Ascending aorta (tissue), 2 donors: ENCODE measurements around the gene CYP46A1. TPM values are rescaled to one million over a fixed set of nuclear protein-coding genes. Genes with fewer than 3 reads are reported as not detected.

Experiments
- DNase-seq, 2 donors: peaks; one replicate each; pipeline ENCODE4 v3.0.0-alpha.2; 2019; ENCODE audit warnings: low spot score in 2 of 2
- H3K27ac ChIP-seq, 2 donors: fragments of 200-600 bp; sonication (generic); one replicate each; pipeline ENCODE4 v1.5.1; 2016 to 2017; ENCODE audit warnings: mild to moderate bottlenecking in 1 of 2
- H3K27me3 ChIP-seq: fragments of 200-600 bp; sonication (generic); one replicate; pipeline ENCODE4 v1.5.1; 2017
- H3K36me3 ChIP-seq, 2 donors: fragments of 200-600 bp; sonication (generic); one replicate each; pipeline ENCODE4 v1.5.1; 2016
- H3K4me1 ChIP-seq, 2 donors: fragments of 200-600 bp; sonication (generic); one replicate each; pipeline ENCODE4 v1.5.1; 2016 to 2017; ENCODE audit warnings: mild to moderate bottlenecking in 1 of 2
- H3K4me3 ChIP-seq, 2 donors: fragments of 200-600 bp; sonication (generic); one replicate each; pipeline ENCODE4 v1.5.1; 2016 to 2017; ENCODE audit warnings: mild to moderate bottlenecking in 1 of 2
- H3K9me3 ChIP-seq, 2 donors: fragments of 200-600 bp; sonication (generic); one replicate each; pipeline ENCODE4 v1.5.1; 2016
- CTCF ChIP-seq, 3 experiments: fragments of 200-600 bp in 2 of 3; fragments of 450-650 bp in 1 of 3; sonication (generic) in 2 of 3; IDR thresholded peaks; one replicate each; pipeline ENCODE4 v1.5.1; 2016 to 2019; ENCODE audit warnings: antibody characterized with exemption in 3 of 3, mild to moderate bottlenecking in 1 of 3, moderate library complexity in 1 of 3
- intact Hi-C: fragments of 100-400 bp; cut with DNase I; formaldehyde crosslinking; loops from one replicate; pipeline ENCODE4 v1.15.1; 2023
- total RNA-seq: library from RNA; depleted of rRNA; stranded (reverse); fragments of >200 nt; gene quantifications from one replicate; pipeline ENCODE4 v1.1.0, GENCODE V29; 2016

The CYP46A1 gene
- total RNA-seq, 1 donor from 2014 or later, result not detected

DNA sequence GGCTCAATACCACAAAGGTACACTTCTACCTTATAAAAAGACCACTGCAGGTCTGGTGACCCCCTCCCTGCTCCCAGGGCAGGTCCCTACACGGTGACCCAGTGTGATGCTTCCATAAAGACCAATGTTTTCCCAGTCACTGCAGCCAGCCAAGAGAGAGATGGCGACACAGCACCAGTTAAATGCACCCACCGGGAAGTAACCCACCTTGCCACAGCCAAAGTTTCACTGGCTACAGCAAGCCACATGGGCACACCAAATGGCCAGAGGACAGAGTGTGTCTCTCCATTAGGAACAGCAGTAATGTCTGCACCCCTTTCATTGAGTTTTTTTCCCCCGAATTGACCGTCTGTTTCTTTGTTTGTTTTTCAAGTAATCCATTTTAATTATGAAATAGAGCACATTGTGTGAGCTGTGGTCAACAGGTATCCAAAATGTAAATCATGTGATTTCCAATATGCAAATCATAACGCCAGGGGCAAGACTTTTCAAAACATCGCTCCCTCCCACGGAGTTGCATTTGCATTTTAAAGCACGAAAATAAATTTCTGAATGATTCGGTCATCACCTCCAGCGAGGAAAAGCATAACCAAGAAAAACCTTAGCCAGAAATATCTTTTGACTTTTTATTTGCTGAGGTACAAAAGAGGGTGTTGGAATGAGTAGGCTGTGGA, 60.2 kb downstream of the CYP46A1 start:
- Histone ChIP-seq H3K4me1 (peaks cover 4 to 29% of the 10 kb centered on the region in 2 donors), H3K4me3 (no peak overlapping the region), H3K36me3 (no peaks in the 10 kb centered on the region), H3K27ac (peak overlapping the region; percentile 73 to 74), H3K9me3 (no peaks in the 10 kb centered on the region), H3K27me3 (no peaks in the 10 kb centered on the region)
- intact Hi-C loops, result no loop called here
- no peak for DNase-seq
- no peak for TF ChIP-seq CTCF (IDR thresholded peaks at IDR 0.05)

GRCh38 chr14:99744873-99745224, 60.8 kb downstream of the CYP46A1 start:
- Histone ChIP-seq H3K27ac (peak overlapping the region; percentile 73 to 74), H3K4me1 (peaks cover 7 to 30% of the 10 kb centered on the region in 2 donors), H3K9me3 (no peaks in the 10 kb centered on the region), H3K36me3 (no peaks in the 10 kb centered on the region), H3K27me3 (no peaks in the 10 kb centered on the region), H3K4me3 (no peak overlapping the region)
- intact Hi-C loops, result no loop called here
- no peak for TF ChIP-seq CTCF (IDR thresholded peaks at IDR 0.05)
- no peak for DNase-seq

GRCh38 chr14:99745307-99745951, 61.3 kb downstream of the CYP46A1 start:
- Histone ChIP-seq H3K27me3 (no peaks in the 10 kb centered on the region), H3K9me3 (no peaks in the 10 kb centered on the region), H3K27ac (peak overlapping the region; percentile 73 to 74), H3K4me1 (peaks cover 7 to 33% of the 10 kb centered on the region in 2 donors), H3K36me3 (no peaks in the 10 kb centered on the region), H3K4me3 (no peak overlapping the region)
- intact Hi-C loops, result no loop called here
- TF ChIP-seq CTCF (IDR thresholded peaks at IDR 0.05), result no peak
- no peak for DNase-seq

- Histone ChIP-seq H3K27me3 (no peaks in the 10 kb centered on the region), H3K27ac (peak overlapping the region; percentile 72 to 74), H3K9me3 (no peaks in the 10 kb centered on the region), H3K4me3 (no peak overlapping the region), H3K36me3 (no peaks in the 10 kb centered on the region), H3K4me1 (peaks cover 7 to 34% of the 10 kb centered on the region in 2 donors)
- DNase-seq, result no peak
- TF ChIP-seq CTCF (IDR thresholded peaks at IDR 0.05), result no peak
- intact Hi-C loops, result no loop called here
Measured at GRCh38 chr14:99747167-99747566, 63.1 kb downstream of the CYP46A1 start.

DNA sequence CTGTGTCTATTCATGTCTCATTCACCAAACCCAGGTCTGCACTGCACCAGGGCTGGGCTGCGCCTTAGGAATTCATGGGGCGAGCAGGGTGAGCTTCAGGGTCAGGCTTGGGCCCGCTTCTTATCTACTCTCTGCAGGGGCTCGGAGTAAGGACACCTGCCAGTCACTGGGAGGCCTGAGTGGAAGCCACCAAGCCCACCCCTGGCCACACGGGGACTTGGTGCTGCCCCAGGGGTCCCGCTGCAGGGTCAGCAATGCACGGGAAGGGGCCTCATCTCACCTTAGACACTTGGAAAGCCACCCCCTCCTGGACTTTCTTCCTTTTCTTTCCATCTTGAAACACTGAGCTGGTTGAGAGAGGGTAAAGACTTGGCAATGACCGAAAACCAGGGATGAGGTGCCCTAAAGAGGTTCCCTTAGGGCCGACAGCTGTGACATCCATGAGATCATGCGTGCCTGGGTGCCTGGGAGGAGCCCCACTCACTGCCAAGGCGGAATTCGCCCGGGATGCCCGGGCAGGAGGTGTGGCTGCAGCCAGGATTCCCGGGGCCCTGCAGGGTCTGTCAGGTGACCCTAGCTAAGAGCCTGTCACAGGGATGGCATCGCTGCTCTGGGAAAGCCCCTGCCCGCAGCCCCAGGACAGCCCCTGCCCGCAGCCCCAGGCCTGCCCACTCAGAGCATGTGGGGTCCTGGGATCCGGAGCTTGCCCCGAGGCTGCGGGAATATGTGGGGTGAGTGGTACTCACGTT, 63.7 kb downstream of the CYP46A1 start:
- no peaks in the 10 kb centered on the region for H3K36me3 ChIP-seq
- H3K27ac ChIP-seq, result peak overlapping the region; percentile 72 to 74
- no peaks in the 10 kb centered on the region for H3K27me3 ChIP-seq
- no peaks in the 10 kb centered on the region for H3K9me3 ChIP-seq
- no peak for TF ChIP-seq CTCF (IDR thresholded peaks at IDR 0.05)
- DNase-seq, result no peak
- H3K4me1 ChIP-seq, result peaks cover 7 to 39% of the 10 kb centered on the region in 2 donors
- no peak overlapping the region for H3K4me3 ChIP-seq
- intact Hi-C loops, result no loop called here
